ENCODE results near the gene SYPL1.

Gene SYPL1

DNA sequence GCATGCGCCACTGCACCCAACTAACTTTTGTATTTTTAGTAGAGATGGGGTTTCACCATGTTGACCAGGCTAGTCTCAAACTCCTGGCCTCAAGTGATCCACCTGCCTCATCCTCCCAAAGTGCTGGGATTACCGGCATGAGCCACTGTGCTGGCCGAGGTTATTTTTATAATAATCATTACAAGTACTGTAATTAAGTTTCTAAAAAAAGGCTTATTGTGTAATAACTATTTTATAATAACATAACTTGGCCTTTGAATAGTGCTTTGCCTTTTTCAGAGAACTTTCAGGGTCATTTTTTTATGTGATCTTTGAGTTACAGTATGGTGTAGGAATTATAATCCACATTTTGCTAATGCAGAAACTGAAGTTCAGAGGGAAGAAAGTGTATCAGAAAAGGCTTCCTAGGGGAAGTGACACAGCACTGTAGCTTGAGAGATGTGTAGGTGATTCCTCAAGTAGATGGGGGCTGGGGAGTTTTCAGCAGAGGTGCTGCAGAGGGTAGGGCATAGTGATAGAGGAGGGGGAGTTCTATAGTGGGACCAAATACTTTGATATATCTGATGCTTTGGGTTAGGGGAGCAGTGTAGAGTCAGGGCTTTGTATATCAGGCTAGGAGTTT is 9.2 kb upstream of the SYPL1 start:
- DNase-seq, result no peak

DNA sequence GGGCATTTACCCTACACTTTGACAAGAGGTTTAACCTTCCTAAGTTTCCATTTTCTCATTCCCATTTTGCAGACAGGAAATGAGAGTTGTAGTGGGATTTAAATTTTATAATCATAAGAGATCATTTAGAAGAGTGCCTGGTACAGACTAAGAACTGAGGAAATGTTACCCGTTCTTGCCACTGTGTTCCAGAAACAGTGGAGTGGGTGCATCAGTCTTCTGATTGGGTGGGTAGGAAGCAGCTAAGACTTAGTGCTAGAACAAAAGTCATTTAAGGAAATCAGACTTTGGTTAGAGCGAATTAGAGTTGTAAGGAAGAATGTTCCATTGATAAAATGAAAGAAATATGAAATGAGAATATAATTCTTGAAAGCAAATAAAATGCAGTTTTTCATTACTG is 8.4 kb upstream of the SYPL1 start:
- DNase-seq, result no peak

DNA sequence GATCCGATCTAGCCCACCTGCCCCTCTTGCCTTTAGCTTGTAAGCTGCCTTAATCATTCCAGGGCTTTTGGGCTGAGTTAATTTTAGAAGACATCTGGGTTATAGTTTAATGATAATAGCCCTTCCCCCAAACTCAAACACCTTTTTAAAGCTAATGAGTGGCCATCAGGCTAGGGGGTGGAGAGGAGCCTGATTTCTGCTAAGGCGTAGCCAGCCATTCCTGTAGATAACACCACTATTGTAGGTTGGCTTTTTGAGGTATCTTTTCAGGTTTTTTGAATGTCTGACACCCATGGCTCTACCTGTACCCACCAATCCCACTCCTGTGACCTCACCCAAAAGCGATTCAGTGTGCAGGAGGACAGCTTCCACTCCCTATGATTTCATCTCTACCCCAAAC is 7.6 kb upstream of the SYPL1 start:
- DNase-seq, result no peak

DNA sequence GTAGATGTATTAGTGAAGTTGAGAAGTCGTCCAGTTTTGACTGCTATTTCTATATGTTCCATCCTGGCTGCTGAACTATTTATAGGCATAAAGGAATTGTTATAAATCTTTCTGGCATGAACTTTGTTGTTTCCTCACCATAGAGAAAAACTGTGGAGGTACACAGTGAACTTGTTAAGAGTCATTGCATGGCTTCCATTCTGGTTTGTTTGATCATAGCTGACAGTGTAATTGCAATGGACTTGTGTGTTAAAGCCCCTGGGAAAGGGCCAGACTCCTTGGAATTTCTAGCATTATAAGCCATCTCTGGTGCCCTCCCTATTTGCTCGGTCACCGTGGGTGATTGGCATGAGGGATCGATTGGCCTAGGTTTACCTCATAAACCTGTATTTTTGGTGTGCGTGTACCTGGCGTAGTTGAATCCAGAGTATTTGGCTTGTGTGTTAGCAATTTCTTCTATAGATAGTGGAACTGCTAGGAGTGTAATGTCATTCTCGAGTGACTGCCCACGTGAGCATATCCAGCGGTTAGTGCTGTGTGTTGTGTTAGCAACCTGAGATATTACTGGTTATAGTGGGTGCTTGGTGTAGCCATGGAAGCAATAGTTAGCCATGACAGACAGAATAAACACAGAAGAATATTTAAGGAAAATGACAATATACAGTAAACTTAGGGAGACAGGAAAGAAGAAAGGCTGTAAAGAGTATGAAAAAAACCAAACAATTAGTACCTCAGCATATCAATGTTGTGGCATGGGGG is 5.9 kb upstream of the SYPL1 start:
- no peak for DNase-seq

DNA sequence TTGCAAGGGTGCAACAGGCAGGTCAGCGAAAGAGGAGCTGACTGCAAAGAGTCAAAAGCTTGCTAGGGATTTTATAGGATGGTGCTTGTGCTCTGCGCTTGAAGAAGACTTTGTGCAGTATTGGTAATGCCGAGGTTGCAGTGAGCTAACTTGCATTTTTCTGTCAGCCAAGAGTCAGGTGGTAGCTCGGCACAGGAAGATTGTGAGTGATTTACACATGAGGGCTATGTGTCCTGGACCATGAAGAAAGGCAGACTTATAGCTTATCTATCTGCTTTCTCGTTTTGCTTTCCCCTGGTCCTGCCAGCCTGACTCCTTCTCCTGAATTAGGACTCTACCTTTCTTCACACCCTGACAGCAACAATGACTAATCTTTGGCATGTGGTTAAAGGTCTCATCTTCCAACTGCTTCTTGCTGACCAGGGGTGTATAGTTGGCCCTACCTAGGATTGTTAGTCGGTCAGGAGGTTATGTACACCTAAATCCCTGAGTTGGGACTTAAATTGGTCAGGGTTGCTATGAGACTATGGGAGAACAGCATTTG is 4.1 kb upstream of the SYPL1 start:
- no peak for DNase-seq

DNA sequence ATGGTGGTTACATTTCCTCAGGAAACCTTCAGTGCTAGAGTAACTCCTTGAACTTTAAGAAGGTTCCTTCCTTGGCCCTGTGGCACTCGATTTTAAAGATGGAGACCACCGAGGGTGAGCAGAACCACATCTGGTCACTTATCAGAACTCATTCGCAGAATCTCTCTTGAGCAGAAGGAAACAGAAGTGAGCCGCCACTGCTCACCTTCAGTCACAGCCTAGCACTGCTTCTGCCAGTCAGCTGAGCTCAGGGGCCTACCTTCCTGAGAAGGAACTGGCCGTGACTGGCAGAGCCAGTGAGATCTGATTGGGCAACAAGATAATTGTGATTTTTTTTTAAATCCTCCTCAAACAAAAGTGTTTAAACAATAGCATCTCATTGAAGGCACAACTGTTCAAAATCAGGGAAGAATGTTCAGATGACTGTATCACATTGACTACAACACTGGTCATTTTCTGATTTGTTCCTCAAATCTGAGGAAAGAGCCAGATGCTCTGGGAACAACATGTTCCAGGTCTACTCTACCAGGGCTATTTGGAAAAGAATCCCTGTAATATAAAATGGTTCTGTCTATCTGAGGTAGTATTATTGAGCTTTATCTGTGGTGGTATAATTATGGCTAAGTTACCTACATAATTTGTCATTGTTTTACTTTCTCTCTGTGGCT is 2.7 kb upstream of the SYPL1 start:
- DNase-seq, result no peak

DNA sequence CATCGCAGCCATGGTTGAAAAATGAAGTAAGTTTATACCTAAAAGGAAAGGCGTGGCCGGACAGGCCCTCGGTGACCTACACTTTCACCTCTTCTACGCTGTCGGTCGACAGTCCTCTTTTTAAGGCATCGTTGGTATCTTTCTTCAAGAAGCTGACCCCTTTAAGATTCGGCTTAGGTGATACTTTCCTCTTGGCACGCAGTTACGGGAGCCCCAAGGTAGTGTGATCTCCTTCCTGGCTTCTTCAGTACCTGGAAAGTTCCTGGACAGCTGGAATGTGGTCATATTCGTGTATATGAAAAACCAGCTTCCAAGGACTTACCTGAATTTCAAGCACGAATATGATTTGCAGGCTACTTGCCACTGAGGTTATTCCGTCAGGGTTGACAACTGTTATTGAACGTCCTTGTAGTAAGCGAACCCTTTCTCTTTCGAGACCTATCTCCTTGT is 885 bp upstream of the SYPL1 start:
- DNase-seq, result no peak

DNA sequence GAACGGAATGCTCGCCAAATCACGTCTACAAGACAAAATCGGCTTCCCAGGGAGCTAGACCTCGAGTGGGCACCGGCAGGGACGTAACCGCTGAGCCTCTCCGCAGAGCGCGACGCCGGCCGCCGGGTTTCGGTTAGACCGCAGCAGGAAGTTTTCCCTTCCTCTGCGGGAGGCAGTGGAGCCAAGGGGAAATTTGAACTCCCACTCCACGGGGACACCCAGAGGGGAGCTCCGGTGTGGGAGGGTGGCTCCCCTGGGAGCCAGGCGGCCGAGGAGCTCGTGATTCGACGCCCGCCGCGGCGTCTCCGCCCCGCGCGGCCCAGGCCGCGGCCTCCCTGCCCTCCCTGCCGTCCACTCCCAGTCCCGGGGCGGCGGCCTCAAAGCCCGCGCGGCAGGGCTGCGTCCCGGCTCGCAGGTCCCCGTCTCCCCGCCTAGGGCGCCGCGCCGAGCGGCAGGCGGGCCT is 426 bp downstream of the SYPL1 start:
- DNase-seq, result peak; percentile 60

DNA sequence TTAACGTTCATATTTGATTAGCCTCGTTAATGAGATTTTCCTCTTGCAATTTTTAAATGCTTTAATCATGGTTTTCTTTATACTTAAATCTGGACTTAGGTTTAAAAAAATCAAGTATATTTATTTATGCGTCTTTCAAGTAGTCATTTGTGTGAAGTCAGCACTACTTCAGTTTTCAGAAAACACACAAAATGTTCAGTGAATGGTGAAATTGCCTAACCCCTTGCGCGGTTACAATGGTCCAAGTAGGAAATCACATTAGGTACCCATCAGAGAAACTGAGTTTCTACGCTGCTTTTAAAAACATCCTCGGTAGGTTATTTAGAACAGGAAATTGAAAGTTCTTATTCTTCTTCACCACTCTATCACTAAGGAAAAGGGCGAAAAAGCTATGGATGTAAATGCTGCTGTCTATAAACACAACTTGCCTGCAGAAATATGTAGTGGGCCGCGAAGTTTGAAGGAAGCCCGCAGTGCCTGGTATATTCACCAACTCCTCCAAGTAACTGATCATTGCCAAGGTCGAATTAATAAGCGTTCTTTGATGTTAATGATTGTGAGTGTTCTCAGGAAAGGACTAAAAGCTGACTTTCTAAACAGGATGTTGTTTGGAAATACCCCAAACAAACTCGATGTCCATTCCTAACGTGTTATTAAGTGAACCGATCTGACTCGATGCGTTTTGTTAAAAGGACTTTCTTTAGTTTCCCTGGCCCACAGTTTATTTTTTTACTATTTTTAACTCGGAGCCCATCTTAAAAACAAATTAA is 1.0 kb downstream of the SYPL1 start:
- DNase-seq, result no peak

DNA sequence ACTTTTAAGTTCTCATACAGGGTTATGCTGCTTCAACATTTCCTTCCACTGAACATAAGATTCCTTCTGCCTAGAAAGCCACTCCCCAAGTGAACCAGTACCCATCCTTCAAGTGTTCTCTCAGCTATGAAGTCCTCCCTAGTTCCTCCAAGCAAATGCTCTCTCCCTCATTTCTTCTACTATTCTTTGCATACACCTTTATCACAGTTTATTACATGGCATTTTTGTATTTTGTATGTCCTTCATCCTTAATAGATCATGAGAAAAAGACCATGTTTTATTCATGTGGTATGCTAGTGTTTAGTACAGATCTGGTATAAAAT is 1.9 kb downstream of the SYPL1 start:
- no peak for DNase-seq

DNA sequence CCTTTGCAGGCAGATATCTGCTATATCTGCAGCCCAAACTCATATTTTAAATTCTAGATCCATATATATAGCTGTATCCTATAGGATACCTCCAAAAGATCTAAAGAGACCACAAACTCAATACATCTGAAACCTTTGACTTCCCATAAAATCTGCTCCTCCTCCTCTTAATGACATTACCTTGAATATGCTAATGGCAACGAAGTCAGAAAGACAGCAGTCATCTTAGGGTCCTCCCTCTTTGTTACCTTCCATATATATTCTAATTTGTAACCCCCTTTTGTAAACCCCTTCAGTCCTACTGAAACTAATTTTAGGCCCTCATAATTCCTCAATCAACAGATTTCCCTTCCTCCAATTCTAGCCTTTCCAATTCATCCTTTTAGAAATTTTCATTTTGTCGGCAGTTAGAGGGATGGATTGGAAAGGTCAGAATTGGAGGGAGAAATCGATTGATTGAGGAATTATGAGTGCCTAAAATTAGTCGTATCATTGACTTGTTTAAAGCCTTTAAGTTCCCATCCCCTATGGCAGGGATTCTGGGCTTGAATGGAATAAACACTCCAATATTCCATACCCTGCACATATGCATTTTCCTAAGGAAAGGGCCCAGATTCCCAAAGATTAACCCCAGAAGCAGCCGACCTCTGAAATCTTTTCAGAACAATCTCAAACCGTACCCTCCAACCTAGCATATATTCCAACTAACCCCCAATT is 2.4 kb downstream of the SYPL1 start:
- DNase-seq, result no peak

DNA sequence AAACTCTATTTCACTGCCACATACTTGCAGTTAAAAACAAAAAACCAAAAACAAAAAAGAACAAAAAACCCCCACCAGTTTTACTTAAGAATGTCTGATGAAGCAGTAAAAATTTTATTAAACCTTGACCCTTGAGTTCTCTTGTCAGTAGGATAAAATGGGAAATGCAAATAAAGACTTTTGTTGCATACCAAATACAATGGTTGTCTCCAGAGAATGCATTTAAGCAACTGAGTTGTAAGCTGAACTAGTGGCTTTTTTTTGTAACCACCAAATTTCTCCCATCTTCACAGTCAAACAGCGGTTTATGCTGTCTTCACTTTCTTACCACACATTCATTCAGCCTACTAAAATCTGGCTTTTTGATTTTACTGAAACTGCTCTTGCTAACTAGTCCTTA is 3.1 kb downstream of the SYPL1 start:
- no peak for DNase-seq

DNA sequence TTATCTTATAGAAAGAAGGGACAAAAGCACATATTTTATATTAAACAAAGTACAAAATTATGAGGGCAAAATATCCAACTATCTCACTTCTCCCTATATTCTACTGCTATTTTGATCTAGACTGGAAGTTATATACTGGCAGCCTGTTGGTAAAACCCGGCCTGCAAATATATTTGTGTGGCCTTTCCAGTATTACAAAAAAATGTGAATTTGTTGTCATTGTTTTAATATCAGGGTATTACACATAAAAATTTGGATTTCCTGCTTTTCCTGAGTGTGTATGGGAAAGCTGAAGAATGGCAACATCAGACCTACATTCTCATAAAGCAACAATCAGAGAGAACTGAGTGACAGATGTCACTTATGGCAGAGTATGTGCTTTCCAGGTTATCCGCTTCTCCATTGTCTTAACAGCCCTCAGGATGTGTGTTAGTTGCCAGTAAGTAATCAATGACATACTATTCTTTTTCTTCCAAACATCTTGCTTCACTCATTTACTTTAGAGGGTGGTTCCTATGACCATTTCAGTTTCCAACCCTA is 7.3 kb downstream of the SYPL1 start:
- no peak for DNase-seq

DNA sequence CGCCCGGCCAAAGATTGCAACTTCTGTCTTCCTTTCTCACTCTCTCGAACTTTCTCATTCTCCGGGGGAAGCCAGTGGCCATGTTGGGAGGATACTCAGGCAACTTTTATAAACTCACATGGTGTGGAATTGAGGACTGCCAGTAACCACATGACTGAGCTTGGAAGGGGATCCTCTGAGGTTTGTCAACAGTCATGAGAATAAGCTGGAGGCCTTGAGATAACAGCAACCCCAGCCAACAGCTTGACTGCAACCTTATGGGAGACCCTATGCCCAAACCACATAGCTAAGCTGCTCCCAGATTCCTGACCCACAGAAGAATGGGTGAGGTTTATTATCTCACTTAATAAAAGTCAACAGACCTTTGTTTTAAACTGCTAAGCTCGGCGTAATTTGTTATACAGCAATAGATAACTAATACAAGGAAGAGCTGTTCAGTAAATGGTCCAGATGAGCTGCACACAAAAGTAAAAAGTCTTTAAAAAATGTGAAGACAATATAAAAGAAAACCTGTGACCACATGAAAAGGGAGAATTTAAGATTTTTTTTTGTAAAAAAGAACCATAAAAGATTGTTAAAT is 9.6 kb downstream of the SYPL1 start:
- no peak for DNase-seq

DNA sequence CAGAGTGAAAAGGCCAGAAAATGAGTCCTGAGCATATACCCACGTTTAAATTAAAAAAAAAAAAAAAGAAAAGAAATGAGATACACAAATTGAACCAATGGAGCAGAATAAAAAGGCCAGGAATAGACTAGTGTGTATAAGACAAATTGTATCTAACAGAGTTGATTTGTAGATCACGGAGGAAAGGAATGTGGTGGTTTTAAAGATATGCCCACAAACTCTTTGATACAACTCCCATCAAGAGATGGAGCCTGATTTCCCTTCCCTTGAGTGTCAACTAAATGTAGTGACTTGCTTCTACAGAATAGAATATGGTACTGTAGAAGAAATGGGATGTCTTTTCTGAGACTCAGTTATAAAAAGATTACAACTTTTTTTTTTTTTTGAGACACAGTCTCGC is 10.4 kb downstream of the SYPL1 start:
- no peak for DNase-seq

DNA sequence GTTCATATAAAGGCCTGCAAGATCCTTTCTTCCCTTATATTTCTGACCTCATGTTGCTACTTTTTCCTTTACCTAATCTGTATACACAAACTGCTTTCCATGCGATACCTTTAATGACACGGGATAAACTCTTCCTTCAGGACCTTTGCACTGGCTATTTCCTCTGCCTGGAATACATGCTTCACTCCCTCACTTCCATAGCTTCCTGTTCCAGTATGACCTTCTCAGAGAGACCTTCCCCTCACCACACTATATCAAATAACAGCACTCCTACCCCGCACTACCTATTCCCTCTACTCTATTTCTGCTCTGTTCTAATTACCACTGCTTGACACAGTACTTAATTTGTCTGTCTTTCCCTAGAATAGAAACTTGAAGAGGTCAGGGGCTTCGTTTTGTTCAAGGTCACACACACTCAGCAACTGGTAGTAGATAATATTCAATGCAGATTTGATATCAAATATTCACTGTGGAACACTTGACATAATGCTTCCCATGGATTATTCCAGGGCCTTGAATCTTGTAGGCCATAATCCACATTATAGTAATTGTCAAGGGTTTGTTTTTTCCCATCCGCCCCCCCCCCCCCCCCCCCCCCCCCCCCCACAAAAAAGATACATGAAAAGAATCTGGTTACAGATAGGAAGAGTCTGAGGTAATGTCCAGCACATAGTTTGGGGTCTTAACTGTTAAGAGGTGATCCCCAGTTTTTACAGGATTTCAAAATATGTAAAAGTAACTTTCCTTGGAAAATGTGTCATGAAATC is 11.1 kb downstream of the SYPL1 start:
- DNase-seq, result no peak

DNA sequence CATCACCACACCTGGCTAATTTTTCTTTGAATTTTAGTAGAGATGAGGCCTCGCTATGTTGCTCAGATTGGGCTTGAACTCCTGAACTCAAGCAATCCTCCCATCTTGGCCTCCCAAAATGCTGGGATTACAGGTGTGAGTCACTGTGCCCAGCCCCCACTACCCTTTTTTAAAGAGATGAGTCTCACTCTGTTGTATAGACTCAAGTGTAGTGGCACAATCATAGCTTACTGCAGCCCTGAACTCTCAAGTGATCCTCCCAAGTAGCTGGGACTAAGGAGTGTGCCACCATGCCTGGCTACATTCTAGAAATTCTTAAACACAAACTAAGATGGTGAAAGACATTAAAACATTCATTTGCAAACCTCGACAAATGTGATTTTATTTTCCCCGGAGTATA is 12.6 kb downstream of the SYPL1 start:
- no peak for DNase-seq

DNA sequence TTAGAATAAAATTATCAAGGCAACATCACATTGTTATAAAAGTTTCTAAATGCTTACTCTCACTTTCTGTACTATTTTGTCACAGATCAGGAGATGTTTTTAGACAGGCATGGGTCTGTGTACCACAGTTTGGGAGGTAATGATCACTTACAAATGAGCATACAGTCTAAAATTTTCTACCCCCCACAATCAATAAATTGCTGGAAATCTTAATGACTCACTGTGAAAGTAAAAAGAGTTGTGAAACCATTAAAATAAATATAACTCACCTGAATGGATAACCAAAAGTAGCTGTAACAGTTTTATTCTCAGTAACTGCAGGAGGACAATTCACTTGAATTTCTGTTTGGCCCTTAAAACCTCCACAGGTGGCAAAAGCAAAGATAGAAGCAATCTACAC is 13.2 kb downstream of the SYPL1 start:
- no peak for DNase-seq

DNA sequence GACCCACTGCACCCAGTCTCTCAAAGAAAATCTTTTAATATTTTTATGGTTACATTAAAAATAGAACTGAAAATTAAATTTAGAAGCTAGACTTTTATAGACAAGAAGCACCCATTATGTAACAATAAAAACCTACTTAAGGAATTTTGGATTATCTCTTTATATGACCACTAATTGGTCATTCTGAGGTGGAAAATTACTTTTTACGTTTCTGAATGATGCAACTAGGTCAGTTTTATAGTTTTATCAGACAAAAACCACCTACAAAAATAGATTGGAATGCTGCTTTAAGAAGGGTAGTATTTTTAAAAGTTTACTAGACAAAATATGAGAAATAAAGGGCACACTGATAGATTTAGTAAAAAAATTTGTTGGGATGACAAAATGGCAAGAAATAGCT is 16.5 kb downstream of the SYPL1 start:
- DNase-seq, result no peak

DNA sequence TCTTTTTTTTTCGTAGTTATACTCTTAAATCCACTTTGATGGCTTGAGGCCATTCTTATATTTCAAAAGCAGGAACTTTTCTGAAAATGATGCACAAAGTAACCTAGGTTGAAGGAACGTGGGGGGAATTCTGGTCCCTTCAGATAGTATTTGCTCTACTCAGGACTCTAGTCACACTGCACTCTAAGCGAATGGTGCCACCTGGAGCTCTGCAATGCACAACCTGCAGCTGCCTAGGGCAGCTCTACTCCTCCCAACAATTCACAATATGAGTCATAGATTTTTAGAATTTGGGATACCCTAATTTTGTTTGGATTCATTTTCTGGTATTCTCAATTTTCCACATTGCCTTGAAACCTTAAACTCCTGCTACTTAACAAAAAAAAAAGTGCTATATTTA is 17.3 kb downstream of the SYPL1 start:
- DNase-seq, result no peak

DNA sequence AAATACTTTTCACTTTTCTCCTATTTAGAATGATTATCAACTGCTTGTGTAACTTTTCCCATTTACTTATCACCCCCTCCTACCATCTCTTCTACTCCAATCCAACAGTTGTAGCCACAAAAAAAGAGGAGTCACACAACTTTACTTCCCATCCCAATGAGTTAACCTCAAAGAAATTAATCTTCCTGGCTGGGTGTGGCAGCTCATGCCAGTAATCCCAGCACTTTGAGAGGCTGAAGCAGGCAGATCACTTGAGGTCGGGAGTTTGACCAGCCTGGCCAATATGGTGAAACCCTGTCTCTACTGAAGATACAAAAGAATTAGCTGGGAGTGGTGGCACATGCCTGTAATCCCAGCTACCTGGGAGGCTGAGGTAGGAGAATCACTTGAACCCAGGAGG is 19.9 kb downstream of the SYPL1 start:
- no peak for DNase-seq

Measured in NK-92 treated with Interleukin-12 subunit alpha and Interleukin-12 subunit beta, amount 100 ng/mL, for 24 hours (cell line).